Lower leg skin (tissue), 3 donors: ENCODE measurements around the gene SF3B6.

Source experiments
- POLR2A ChIP-seq, 2 donors: fragments of 450-650 bp; IDR thresholded peaks; one replicate each; pipeline ENCODE4 v1.6.1; 2016 to 2017; ENCODE audit warnings: antibody characterized with exemption in 2 of 2, mild to moderate bottlenecking in 1 of 2, moderate library complexity in 1 of 2
- TF ChIP-seq, protein P1 (sequence below), 3 donors: fragments of 450-650 bp; IDR thresholded peaks; one replicate each; pipeline ENCODE4 v1.5.1; 2016; ENCODE audit warnings: antibody characterized with exemption in 3 of 3, mild to moderate bottlenecking in 3 of 3, moderate library complexity in 2 of 3

GRCh38 chr2:24075915-24076848 lies at the start of gene SF3B6:
- TF ChIP-seq POLR2A (IDR thresholded peaks at IDR 0.05), result peak in 1 of 2 donors; percentile 37
- TF ChIP-seq, protein P1, sequence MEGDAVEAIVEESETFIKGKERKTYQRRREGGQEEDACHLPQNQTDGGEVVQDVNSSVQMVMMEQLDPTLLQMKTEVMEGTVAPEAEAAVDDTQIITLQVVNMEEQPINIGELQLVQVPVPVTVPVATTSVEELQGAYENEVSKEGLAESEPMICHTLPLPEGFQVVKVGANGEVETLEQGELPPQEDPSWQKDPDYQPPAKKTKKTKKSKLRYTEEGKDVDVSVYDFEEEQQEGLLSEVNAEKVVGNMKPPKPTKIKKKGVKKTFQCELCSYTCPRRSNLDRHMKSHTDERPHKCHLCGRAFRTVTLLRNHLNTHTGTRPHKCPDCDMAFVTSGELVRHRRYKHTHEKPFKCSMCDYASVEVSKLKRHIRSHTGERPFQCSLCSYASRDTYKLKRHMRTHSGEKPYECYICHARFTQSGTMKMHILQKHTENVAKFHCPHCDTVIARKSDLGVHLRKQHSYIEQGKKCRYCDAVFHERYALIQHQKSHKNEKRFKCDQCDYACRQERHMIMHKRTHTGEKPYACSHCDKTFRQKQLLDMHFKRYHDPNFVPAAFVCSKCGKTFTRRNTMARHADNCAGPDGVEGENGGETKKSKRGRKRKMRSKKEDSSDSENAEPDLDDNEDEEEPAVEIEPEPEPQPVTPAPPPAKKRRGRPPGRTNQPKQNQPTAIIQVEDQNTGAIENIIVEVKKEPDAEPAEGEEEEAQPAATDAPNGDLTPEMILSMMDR (IDR thresholded peaks at IDR 0.05), result no peak
